K562 (cell line): ENCODE results near the gene HNRNPA2B1. TPM values are rescaled to one million over a fixed set of nuclear protein-coding genes. Genes with fewer than 3 reads are reported as not detected.
A peak's percentile ranks its signal among the peaks of the same experiment; 100 is the strongest.

Experiments
- CBX2 ChIP-seq: fragments of 200-600 bp; sonication (generic); IDR thresholded peaks from one replicate; pipeline ENCODE4 v1.6.1; 2012; ENCODE audit warnings: mild to moderate bottlenecking, low read length, inconsistent platforms; ENCODE audit not compliant: insufficient read depth, poor library complexity, severe bottlenecking
- COPS2 ChIP-seq: fragments of 450-650 bp; conservative IDR thresholded peaks from 2 replicates; pipeline ENCODE4 v1.6.1; 2016; ENCODE audit warnings: mild to moderate bottlenecking, moderate library complexity
- CREB1 ChIP-seq, 2 experiments: sonication (generic) in 1 of 2; formaldehyde crosslinking in 1 of 2; IDR thresholded peaks; 2 replicates each; pipeline versions ENCODE4 v1.6.1 to v1.8.0; 2012 to 2022; ENCODE audit warnings: inconsistent platforms in 1 of 2, mild to moderate bottlenecking in 1 of 2, missing genetic modification reagents in 1 of 2, moderate library complexity in 1 of 2
- CUX1 ChIP-seq: fragments of 200-800 bp; sonication (Bioruptor generic); IDR thresholded peaks from 2 replicates; pipeline ENCODE4 v1.6.1; 2016; ENCODE audit warnings: missing genetic modification characterization, missing compliant biosample characterization
- HDAC1 ChIP-seq, 2 experiments: fragments of 450-650 bp; IDR thresholded peaks; 2 replicates each; pipeline ENCODE4 v1.6.1; 2016 to 2017; ENCODE audit warnings: inconsistent platforms in 1 of 2, mild to moderate bottlenecking in 1 of 2, moderate library complexity in 1 of 2
- KLF6 ChIP-seq: fragments of 250-450 bp; sonication (Bioruptor Pico); IDR thresholded peaks from 2 replicates; pipeline ENCODE4 v1.4.0; 2020; ENCODE audit warnings: mild to moderate bottlenecking, moderate library complexity, borderline replicate concordance
- TARDBP ChIP-seq: fragments of 450-650 bp; IDR thresholded peaks from 2 replicates; pipeline ENCODE4 v1.6.1; 2016
- TCFL5 ChIP-seq: fragments of 250-450 bp; sonication (Bioruptor Pico); conservative IDR thresholded peaks from 2 replicates; pipeline ENCODE4 v1.6.1; 2021; ENCODE audit warnings: mild to moderate bottlenecking, moderate library complexity, matching md5 sums
- TRIM24 ChIP-seq, 2 experiments: fragments of 450-650 bp; IDR thresholded peaks; 2 replicates each; pipeline ENCODE4 v1.6.1; 2016
- ZBTB43 ChIP-seq: sonication (generic); formaldehyde crosslinking; IDR thresholded peaks from 2 replicates; pipeline ENCODE4 v1.8.0; 2023; ENCODE audit warnings: mild to moderate bottlenecking, missing genetic modification reagents
- ZC3H8 ChIP-seq: fragments of 450-650 bp; IDR thresholded peaks from 2 replicates; pipeline ENCODE4 v1.6.1; 2017
- ZFP91 ChIP-seq: sonication (generic); formaldehyde crosslinking; IDR thresholded peaks from 2 replicates; pipeline ENCODE4 v1.8.0; 2022; ENCODE audit warnings: mild to moderate bottlenecking, missing genetic modification reagents
- ZFX ChIP-seq: sonication (generic); formaldehyde crosslinking; IDR thresholded peaks from 2 replicates; pipeline ENCODE4 v1.8.0; 2022; ENCODE audit warnings: mild to moderate bottlenecking, missing genetic modification reagents, moderate library complexity
- ZNF395 ChIP-seq: fragments of 200-800 bp; sonication (Bioruptor generic); IDR thresholded peaks from 2 replicates; pipeline ENCODE4 v1.6.1; 2017; ENCODE audit warnings: missing genetic modification characterization, missing compliant biosample characterization
- ZNF408 ChIP-seq: fragments of 250-450 bp; sonication (Bioruptor Pico); IDR thresholded peaks from 2 replicates; pipeline ENCODE4 v1.4.0; 2020; ENCODE audit warnings: low read depth, mild to moderate bottlenecking, moderate library complexity
- polyA plus RNA-seq, 8 experiments: library from polyadenylated mRNA; depleted of rRNA in 4 of 8; stranded (reverse) in 5 of 8; unstranded in 3 of 8; fragments of >200 nt; fragmentation: Nextera tagmentation in 2 of 8; fragmentation: Illumina TruSeq in 1 of 8; extraction: Ambion mirVana in 2 of 8; extraction: Trizol in 1 of 8; gene quantifications; 2 replicates each; pipeline versions ENCODE4 v1.2.1 to v1.2.3, GENCODE V29; 2011 to 2014; ENCODE audit warnings: inconsistent platforms in 1 of 8, missing spikeins in 1 of 8
- total RNA-seq, 7 experiments: library from RNA; depleted of rRNA in 6 of 7; stranded (reverse); fragments of >200 nt in 6 of 7; fragmentation: Illumina TruSeq in 2 of 7; extraction: Trizol in 2 of 7; gene quantifications; 2 replicates each; pipeline versions ENCODE4 v1.2.1 to v1.2.3, GENCODE V29; 2011 to 2021; ENCODE audit warnings: low replicate concordance in 1 of 7
- TF ChIP-seq, protein P1 (sequence below), 2 experiments: fragments of 450-650 bp in 1 of 2; sonication (generic) in 1 of 2; formaldehyde crosslinking in 1 of 2; IDR thresholded peaks in 1 of 2; conservative IDR thresholded peaks in 1 of 2; 2 replicates each; pipeline versions ENCODE4 v1.6.1 to v1.8.1; 2016 to 2023; ENCODE audit warnings: mild to moderate bottlenecking in 2 of 2, moderate library complexity in 2 of 2, inconsistent platforms in 1 of 2, missing genetic modification reagents in 1 of 2

HNRNPA2B1 gene
- total and polyA plus RNA-seq, 9 of the 15 experiments (the other 6 are each of a cell fraction or from before 2014, with no cell fraction given): 630 to 1,989 (median 865) TPM

GRCh38 chr7:26187380-26188205, 13.0 kb downstream of the HNRNPA2B1 start (continued):
- TF ChIP-seq CREB1 (IDR thresholded peaks at IDR 0.05): no peak
- TF ChIP-seq CREB1 (CRISPR knock-in tag; IDR thresholded peaks at IDR 0.05): no peak
- no peak for TF ChIP-seq CUX1
- TF ChIP-seq ZNF395: peak; percentile 78
- no peak for TF ChIP-seq ZFX (CRISPR knock-in tag)
- TF ChIP-seq TCFL5: no peak
- no peak for TF ChIP-seq TARDBP
- TF ChIP-seq ZC3H8: no peak
- no peak for TF ChIP-seq KLF6
- no peak for TF ChIP-seq CBX2
- no peak for TF ChIP-seq COPS2
- TF ChIP-seq ZFP91 (CRISPR knock-in tag): no peak
- TF ChIP-seq ZNF408: no peak
- TF ChIP-seq TRIM24 (IDR thresholded peaks at IDR 0.05): peak; percentile 39 to 45; a peak in 2 of 4 replicates
- TF ChIP-seq HDAC1 (IDR thresholded peaks at IDR 0.05): no peak
- TF ChIP-seq, protein P1, sequence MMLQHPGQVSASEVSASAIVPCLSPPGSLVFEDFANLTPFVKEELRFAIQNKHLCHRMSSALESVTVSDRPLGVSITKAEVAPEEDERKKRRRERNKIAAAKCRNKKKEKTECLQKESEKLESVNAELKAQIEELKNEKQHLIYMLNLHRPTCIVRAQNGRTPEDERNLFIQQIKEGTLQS (IDR thresholded peaks at IDR 0.05): peak; percentile 97
- TF ChIP-seq, protein P1 (CRISPR knock-in tag; conservative IDR thresholded peaks at IDR 0.05): no peak; the same call in 1 of the 2 replicates
- TF ChIP-seq ZBTB43 (CRISPR knock-in tag): 0 out of 2 replicates have a peak, but pooled peaks have one; percentile 52
